SK-N-SH treated with all-trans-retinoic acid at 6 μM for 48 hours (cell line): ENCODE measurements around the gene PTPRN2.

Source experiments
- PPARA ChIP-seq: fragments of 250-450 bp; sonication (Bioruptor Pico); IDR thresholded peaks from 2 replicates; pipeline ENCODE4 v1.5.0; 2020; ENCODE audit warnings: mild to moderate bottlenecking, borderline replicate concordance
- RARB ChIP-seq: fragments of 250-450 bp; sonication (Bioruptor Pico); IDR thresholded peaks from 2 replicates; pipeline ENCODE4 v1.8.0; 2021; ENCODE audit warnings: mild to moderate bottlenecking, moderate library complexity
- TCF4 ChIP-seq: fragments of 250-450 bp; sonication (Bioruptor Pico); IDR thresholded peaks from 2 replicates; pipeline ENCODE4 v1.8.0; 2021; ENCODE audit warnings: mild to moderate bottlenecking, moderate library complexity, borderline replicate concordance
- ZNF565 ChIP-seq: fragments of 450-650 bp; formaldehyde crosslinking; conservative IDR thresholded peaks from 2 replicates; pipeline ENCODE4 v1.5.0; 2020; ENCODE audit warnings: low read depth, mild to moderate bottlenecking, moderate library complexity
- TF ChIP-seq, protein P1 (sequence below): fragments of 250-450 bp; sonication (Bioruptor Pico); IDR thresholded peaks from 2 replicates; pipeline ENCODE4 v1.5.1; 2020; ENCODE audit warnings: low read depth, mild to moderate bottlenecking, moderate library complexity

GRCh38 chr7:157635669-157636068, 952.0 kb downstream of the PTPRN2 start:
- TF ChIP-seq, protein P1, sequence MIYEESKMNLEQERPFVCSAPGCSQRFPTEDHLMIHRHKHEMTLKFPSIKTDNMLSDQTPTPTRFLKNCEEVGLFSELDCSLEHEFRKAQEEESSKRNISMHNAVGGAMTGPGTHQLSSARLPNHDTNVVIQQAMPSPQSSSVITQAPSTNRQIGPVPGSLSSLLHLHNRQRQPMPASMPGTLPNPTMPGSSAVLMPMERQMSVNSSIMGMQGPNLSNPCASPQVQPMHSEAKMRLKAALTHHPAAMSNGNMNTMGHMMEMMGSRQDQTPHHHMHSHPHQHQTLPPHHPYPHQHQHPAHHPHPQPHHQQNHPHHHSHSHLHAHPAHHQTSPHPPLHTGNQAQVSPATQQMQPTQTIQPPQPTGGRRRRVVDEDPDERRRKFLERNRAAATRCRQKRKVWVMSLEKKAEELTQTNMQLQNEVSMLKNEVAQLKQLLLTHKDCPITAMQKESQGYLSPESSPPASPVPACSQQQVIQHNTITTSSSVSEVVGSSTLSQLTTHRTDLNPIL (CRISPR knock-in tag) = no peak
- TF ChIP-seq PPARA (no peak), ZNF565 (CRISPR knock-in tag) (no peak), RARB (CRISPR knock-in tag) (no peak), TCF4 (CRISPR knock-in tag) (no peak)
